ENCODE measurements around the gene PHYHIPL.

DNA sequence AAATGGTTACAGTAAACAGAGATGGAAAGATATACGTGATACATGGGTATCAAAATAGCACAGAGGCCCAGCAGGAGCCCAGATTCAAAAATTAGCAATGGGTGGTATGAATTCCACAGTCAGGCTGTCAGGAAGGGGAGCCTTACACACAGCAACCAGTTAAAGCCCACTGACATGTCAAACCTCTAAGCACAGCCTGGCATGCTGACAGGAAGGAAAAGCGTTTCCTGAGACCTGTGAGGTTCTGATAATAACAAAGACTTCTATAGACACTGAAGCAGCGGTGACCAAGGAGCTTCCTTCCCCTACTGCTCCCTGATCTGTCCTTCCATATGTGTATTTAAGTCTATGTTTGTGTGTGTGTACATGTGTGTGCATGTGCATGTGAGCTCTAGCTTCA lies 89.9 kb downstream of the PHYHIPL start:
- TF ChIP-seq, protein P1, sequence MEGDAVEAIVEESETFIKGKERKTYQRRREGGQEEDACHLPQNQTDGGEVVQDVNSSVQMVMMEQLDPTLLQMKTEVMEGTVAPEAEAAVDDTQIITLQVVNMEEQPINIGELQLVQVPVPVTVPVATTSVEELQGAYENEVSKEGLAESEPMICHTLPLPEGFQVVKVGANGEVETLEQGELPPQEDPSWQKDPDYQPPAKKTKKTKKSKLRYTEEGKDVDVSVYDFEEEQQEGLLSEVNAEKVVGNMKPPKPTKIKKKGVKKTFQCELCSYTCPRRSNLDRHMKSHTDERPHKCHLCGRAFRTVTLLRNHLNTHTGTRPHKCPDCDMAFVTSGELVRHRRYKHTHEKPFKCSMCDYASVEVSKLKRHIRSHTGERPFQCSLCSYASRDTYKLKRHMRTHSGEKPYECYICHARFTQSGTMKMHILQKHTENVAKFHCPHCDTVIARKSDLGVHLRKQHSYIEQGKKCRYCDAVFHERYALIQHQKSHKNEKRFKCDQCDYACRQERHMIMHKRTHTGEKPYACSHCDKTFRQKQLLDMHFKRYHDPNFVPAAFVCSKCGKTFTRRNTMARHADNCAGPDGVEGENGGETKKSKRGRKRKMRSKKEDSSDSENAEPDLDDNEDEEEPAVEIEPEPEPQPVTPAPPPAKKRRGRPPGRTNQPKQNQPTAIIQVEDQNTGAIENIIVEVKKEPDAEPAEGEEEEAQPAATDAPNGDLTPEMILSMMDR (IDR thresholded peaks at IDR 0.05; ENCODE audit: low read depth, low read length) = no peak
- no peak for TF ChIP-seq EZH2phosphoT487 (IDR thresholded peaks at IDR 0.05; ENCODE audit: low read depth)

All from OCI-LY3 (cell line).